Measurements from ENCODE around the gene MRPL12.
A peak's percentile ranks its signal among the peaks of the same experiment; 100 is the strongest.

MRPL12 gene

DNA sequence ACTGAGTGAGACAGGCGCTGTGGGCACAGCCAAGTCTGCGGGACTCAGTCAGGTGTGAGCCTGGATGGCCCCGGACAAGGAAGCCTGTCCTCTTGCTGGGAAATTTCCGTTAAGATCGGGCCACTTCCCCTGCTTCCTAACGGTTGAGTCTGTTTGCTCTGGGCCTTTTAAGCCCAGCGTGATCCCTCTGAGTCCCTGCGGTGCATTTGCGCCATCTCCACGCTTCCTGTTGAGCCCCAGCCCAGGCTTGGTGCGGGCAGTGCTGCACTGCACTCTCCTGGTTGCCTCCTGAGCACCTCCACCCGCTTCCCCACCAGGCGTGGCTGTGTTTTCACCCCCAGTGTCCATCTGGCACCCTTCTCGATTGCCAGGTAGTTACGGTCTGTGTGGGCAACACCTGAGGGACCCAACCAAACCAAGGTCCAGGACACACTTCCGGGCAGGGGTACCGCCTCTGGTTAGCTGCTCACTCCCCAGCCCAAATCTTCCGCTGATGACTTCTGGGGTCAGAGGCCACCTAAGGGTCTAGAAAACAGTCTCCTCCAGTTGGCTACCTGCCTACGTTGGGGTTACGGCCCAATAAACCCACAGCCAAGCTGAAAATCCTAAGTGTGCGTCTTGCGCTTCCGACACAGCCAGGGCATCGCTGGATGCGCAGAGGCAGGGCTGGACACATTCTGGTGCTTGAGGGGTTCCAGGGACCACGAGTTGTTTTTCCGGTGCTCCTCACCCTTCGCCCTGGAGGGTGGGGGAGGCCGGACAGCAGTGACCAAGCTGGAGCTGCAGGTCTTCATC lies 7.5 kb downstream of the MRPL12 start:
- H3K4me2 ChIP-seq (ENCODE audit: low read depth, low read length), result peak overlapping the region; percentile 89
- H3K9me3 ChIP-seq (replicated peaks; ENCODE audit: insufficient read depth, low read length), result no peaks in the 10 kb centered on the region
- DNase-seq, result no peak
- H3K36me3 ChIP-seq (replicated peaks; ENCODE audit: insufficient read depth, low read length), result peaks cover 14% of the 10 kb centered on the region
- H3K79me2 ChIP-seq (ENCODE audit: low read length), result peaks cover 53% of the 10 kb centered on the region
- no peak overlapping the region for H2AFZ ChIP-seq (ENCODE audit: low read length)
- H3K27ac ChIP-seq (ENCODE audit: low read length), result peak overlapping the region; percentile 58; the same call in 1 of the 2 replicates
- peak overlapping the region; percentile 53; the same call in 1 of the 2 replicates for H3K9ac ChIP-seq (ENCODE audit: low read length)
- peak overlapping the region; percentile 49 for H3K4me3 ChIP-seq (ENCODE audit: low read length)
- H3K9me2 ChIP-seq (replicated peaks; ENCODE audit: insufficient read depth, low read length), result no peaks in the 10 kb centered on the region
- no peaks in the 10 kb centered on the region for H4K20me1 ChIP-seq (ENCODE audit: insufficient read depth, low read length)
- TF ChIP-seq EZH2phosphoT487 (IDR thresholded peaks at IDR 0.05; ENCODE audit: low read length) (no peak), CTCF (IDR thresholded peaks at IDR 0.05; ENCODE audit: low read length) (no peak), EZH2 (optimal IDR thresholded peaks at IDR 0.05; ENCODE audit: low read depth, low read length) (no peak)
- H3K27me3 ChIP-seq (replicated peaks; ENCODE audit: insufficient read depth, low read length), result no peaks in the 10 kb centered on the region
- peaks cover 17% of the 10 kb centered on the region for H3K4me1 ChIP-seq (ENCODE audit: low read length)
- H3F3A ChIP-seq (ENCODE audit: insufficient read depth, low read length), result peaks cover 24% of the 10 kb centered on the region

GRCh38 chr17:81711814-81712467 lies 8.8 kb downstream of the MRPL12 start, which contains the start of gene SLC25A10:
TSS of gene SLC25A10 (plus strand) at chr17:81712284. CDS start at chr17:81712427, 143 bp downstream.
- H2AFZ ChIP-seq (ENCODE audit: low read length), result 0 out of 2 replicates have a peak within 1 kb of the TSS, but pooled peaks have one; percentile 35
- H3F3A ChIP-seq (ENCODE audit: insufficient read depth, low read length), result peaks cover 24% of the 10 kb centered on the region
- H4K20me1 ChIP-seq (ENCODE audit: insufficient read depth, low read length), result no peaks in the 10 kb centered on the region
- H3K36me3 ChIP-seq (replicated peaks; ENCODE audit: insufficient read depth, low read length), result peaks cover 5% of the 10 kb centered on the region; the same call in 1 of the 2 replicates
- peak; percentile 94 for DNase-seq
- TF ChIP-seq EZH2phosphoT487 (IDR thresholded peaks at IDR 0.05; ENCODE audit: low read length) (no peak), EZH2 (optimal IDR thresholded peaks at IDR 0.05; ENCODE audit: low read depth, low read length) (no peak), CTCF (IDR thresholded peaks at IDR 0.05; ENCODE audit: low read length) (no peak)
- no peaks in the 10 kb centered on the region for H3K27me3 ChIP-seq (replicated peaks; ENCODE audit: insufficient read depth, low read length)
- H3K9me3 ChIP-seq (replicated peaks; ENCODE audit: insufficient read depth, low read length), result no peaks in the 10 kb centered on the region
- H3K4me1 ChIP-seq (ENCODE audit: low read length), result peaks cover 17% of the 10 kb centered on the region
- peak within 1 kb of the TSS; percentile 58 for H3K27ac ChIP-seq (ENCODE audit: low read length)
- H3K79me2 ChIP-seq (ENCODE audit: low read length), result peaks cover 43% of the 10 kb centered on the region
- H3K4me3 ChIP-seq (ENCODE audit: low read length), result peak within 1 kb of the TSS; percentile 97
- peak within 1 kb of the TSS; percentile 92 for H3K4me2 ChIP-seq (ENCODE audit: low read depth, low read length)
- H3K9ac ChIP-seq (ENCODE audit: low read length), result peak within 1 kb of the TSS; percentile 83
- no peaks in the 10 kb centered on the region for H3K9me2 ChIP-seq (replicated peaks; ENCODE audit: insufficient read depth, low read length)

DNA sequence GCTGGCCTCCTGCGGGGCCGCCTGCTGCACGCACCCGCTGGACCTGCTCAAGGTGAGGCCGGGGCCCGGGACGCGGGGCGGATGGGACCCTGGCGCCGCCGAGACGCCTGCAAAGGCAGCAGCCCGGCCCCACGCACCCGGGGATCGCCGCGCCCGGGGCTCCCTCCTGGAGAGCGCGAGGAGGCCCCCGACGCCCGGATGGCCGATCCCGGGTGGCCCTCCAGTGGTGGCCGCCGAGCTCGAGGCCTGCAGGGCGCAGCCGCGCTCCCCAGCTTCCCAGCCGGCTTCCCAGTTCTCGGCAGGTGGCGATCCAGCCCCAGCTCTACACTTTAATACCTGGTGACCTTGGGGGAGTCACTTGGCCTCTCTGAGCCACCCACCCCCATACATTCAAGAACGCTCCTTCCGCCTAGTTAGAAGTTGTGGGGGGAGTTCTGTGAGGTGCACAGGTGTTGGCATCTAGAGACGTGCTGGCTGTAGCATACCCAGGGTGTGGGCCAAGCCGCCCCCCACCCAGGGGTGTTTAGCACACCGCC lies 9.4 kb downstream of the MRPL12 start:
- 0 out of 2 replicates have a peak overlapping the region, but pooled peaks have one; percentile 25 for H3K27ac ChIP-seq (ENCODE audit: low read length)
- 0 out of 2 replicates have a peak overlapping the region, but pooled peaks have one; percentile 35 for H2AFZ ChIP-seq (ENCODE audit: low read length)
- H3K9ac ChIP-seq (ENCODE audit: low read length), result peak overlapping the region; percentile 83
- peaks cover 24% of the 10 kb centered on the region for H3F3A ChIP-seq (ENCODE audit: insufficient read depth, low read length)
- peaks cover 17% of the 10 kb centered on the region for H3K4me1 ChIP-seq (ENCODE audit: low read length)
- no peaks in the 10 kb centered on the region for H4K20me1 ChIP-seq (ENCODE audit: insufficient read depth, low read length)
- H3K79me2 ChIP-seq (ENCODE audit: low read length), result peaks cover 37% of the 10 kb centered on the region
- peak; percentile 37 for DNase-seq
- H3K27me3 ChIP-seq (replicated peaks; ENCODE audit: insufficient read depth, low read length), result no peaks in the 10 kb centered on the region
- peak; percentile 20; the same call in 1 of the 2 replicates for TF ChIP-seq CTCF (IDR thresholded peaks at IDR 0.05; ENCODE audit: low read length)
- TF ChIP-seq EZH2 (optimal IDR thresholded peaks at IDR 0.05; ENCODE audit: low read depth, low read length), result no peak
- no peak for TF ChIP-seq EZH2phosphoT487 (IDR thresholded peaks at IDR 0.05; ENCODE audit: low read length)
- peak overlapping the region; percentile 97 for H3K4me3 ChIP-seq (ENCODE audit: low read length)
- peak overlapping the region; percentile 92 for H3K4me2 ChIP-seq (ENCODE audit: low read depth, low read length)
- H3K9me3 ChIP-seq (replicated peaks; ENCODE audit: insufficient read depth, low read length), result no peaks in the 10 kb centered on the region
- H3K9me2 ChIP-seq (replicated peaks; ENCODE audit: insufficient read depth, low read length), result no peaks in the 10 kb centered on the region
- no peaks in the 10 kb centered on the region for H3K36me3 ChIP-seq (replicated peaks; ENCODE audit: insufficient read depth, low read length)

Data from MM.1S (cell line).